ENCODE results near the gene SOX18. TPM values are rescaled to one million over a fixed set of nuclear protein-coding genes. Genes with fewer than 3 reads are reported as not detected.
A peak's percentile ranks its signal among the peaks of the same experiment; 100 is the strongest.

Gene SOX18
- total RNA-seq, 6 donors from 2014 or later = 6.3 to 138 (median 37.7) TPM

GRCh38 chr20:64083804-64084684 is 34.6 kb upstream of the SOX18 start, which contains the start of gene LKAAEAR1:
Gene LKAAEAR1 (minus strand): TSS chr20:64084398. CDS start chr20:64084219, 179 bp downstream.
- no peak for ATAC-seq (ENCODE audit: low FRiP score in 2 of 2)
- H3K27ac ChIP-seq = no peak within 1 kb of the TSS
- H3K9me3 ChIP-seq = no peaks in the 10 kb centered on the region
- H3K27me3 ChIP-seq = peaks cover 0 to 19% (median 8%) of the 10 kb centered on the region in 4 donors
- TF ChIP-seq EP300 (IDR thresholded peaks at IDR 0.05) (no peak), POLR2AphosphoS5 (IDR thresholded peaks at IDR 0.05) (no peak), POLR2A (IDR thresholded peaks at IDR 0.05) (no peak), CTCF (IDR thresholded peaks at IDR 0.05) (no peak)
- H3K4me3 ChIP-seq = peak within 1 kb of the TSS; percentile 35 to 70 (median 58)
- H3K36me3 ChIP-seq = no peaks in the 10 kb centered on the region
- peaks cover 22 to 56% (median 38%) of the 10 kb centered on the region in 4 donors for H3K4me1 ChIP-seq
- DNase-seq = no peak
- WGBS, 2 donors = 0 to 8% methylated on average over 6 to 25 of the region's 86 CpGs

- Histone ChIP-seq H3K4me1 (peaks cover 29 to 62% (median 44%) of the 10 kb centered on the region in 4 donors), H3K9me3 (no peaks in the 10 kb centered on the region), H3K36me3 (no peaks in the 10 kb centered on the region), H3K4me3 (peak overlapping the region; percentile 35 to 70 (median 58)), H3K27ac (no peak overlapping the region), H3K27me3 (peaks cover 0 to 19% (median 8%) of the 10 kb centered on the region in 4 donors)
- 1 to 3% methylated on average over 8 to 26 of the region's 52 CpGs for WGBS, 2 donors
- TF ChIP-seq POLR2AphosphoS5 (IDR thresholded peaks at IDR 0.05) = no peak
- peak; percentile 45 to 82 (median 71) for TF ChIP-seq CTCF (IDR thresholded peaks at IDR 0.05)
- no peak for TF ChIP-seq POLR2A (IDR thresholded peaks at IDR 0.05)
- ATAC-seq (ENCODE audit: low FRiP score in 2 of 2) (peak in 1 of 2 donors; percentile 74), DNase-seq (peak; percentile 82 to 95)
Observed at GRCh38 chr20:64083378-64083803, 34.0 kb upstream of the SOX18 start.

GRCh38 chr20:64082820-64083377 is 33.5 kb upstream of the SOX18 start:
- no peak for TF ChIP-seq CTCF (IDR thresholded peaks at IDR 0.05)
- no peak for TF ChIP-seq POLR2A (IDR thresholded peaks at IDR 0.05)
- TF ChIP-seq POLR2AphosphoS5 (IDR thresholded peaks at IDR 0.05) = no peak
- TF ChIP-seq EP300 (IDR thresholded peaks at IDR 0.05) = no peak
- H3K27me3 ChIP-seq = peaks cover 0 to 19% (median 8%) of the 10 kb centered on the region in 4 donors
- H3K36me3 ChIP-seq = no peaks in the 10 kb centered on the region
- no peak overlapping the region for H3K27ac ChIP-seq
- H3K9me3 ChIP-seq = no peaks in the 10 kb centered on the region
- ATAC-seq (ENCODE audit: low FRiP score in 2 of 2) (no peak), DNase-seq (no peak)
- H3K4me3 ChIP-seq = peak overlapping the region in 3 of 4 donors; percentile 55 to 70 (median 60)
- peaks cover 33 to 67% (median 48%) of the 10 kb centered on the region in 4 donors for H3K4me1 ChIP-seq
- WGBS, 2 donors = 15 to 19% methylated on average over 8 to 13 of the region's 13 CpGs

- TF ChIP-seq POLR2AphosphoS5 (IDR thresholded peaks at IDR 0.05) = no peak
- no peak for TF ChIP-seq POLR2A (IDR thresholded peaks at IDR 0.05)
- TF ChIP-seq CTCF (IDR thresholded peaks at IDR 0.05) = no peak
- TF ChIP-seq EP300 (IDR thresholded peaks at IDR 0.05) = no peak
- peaks cover 0 to 19% (median 8%) of the 10 kb centered on the region in 4 donors for H3K27me3 ChIP-seq
- ATAC-seq (ENCODE audit: low FRiP score in 2 of 2) = no peak
- no peaks in the 10 kb centered on the region for H3K9me3 ChIP-seq
- H3K4me3 ChIP-seq = no peak overlapping the region
- no peaks in the 10 kb centered on the region for H3K36me3 ChIP-seq
- peak in 1 of 2 donors; percentile 64 for DNase-seq
- 17 to 18% methylated on average over 13 of the region's 13 CpGs for WGBS, 2 donors
- H3K4me1 ChIP-seq = peaks cover 35 to 73% (median 48%) of the 10 kb centered on the region in 4 donors
- H3K27ac ChIP-seq = peak overlapping the region in 2 of 4 donors; percentile 26 to 48
Observed at GRCh38 chr20:64082126-64082731, 32.8 kb upstream of the SOX18 start.

Measured in upper lobe of left lung (tissue), 6 donors.